Superior temporal gyrus (tissue), 1 donor: ENCODE results near the gene BCL11B.

ENCODE experiments used
- DNase-seq: peaks from one replicate; pipeline ENCODE4 v3.0.0-alpha.2; 2016; ENCODE audit errors: extremely low spot score

The BCL11B gene

DNA sequence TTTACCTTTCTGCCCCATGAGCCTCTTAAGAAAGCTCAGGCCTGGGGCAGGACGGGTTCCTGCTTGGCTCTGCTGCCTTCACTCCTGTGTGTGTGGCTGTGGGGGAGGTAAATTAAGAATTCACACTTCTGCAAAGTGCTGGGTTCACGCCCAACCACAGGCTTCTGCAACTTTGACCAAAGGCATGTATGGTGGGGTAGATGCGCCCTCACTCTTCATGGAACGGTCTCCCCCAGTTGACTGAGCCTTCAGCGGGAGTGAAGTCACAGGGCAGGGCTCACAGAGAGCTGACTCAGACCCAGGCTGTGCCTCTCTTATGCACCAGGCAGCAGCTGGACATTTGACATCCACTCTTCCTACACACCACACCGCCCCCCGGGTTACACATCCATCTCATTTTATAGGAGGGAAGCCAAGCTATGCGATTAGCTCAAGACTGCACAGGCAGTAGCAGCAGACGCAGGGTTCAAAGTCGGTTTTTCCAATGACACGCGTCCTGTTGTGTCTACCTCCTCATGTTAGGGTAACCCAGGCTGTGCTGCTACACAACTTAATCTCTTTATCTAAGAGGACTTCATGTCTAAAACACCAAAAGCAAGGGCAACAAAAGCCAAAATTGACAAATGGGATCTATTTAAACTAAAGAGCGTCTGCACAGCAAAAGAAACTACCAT, 15.4 kb upstream of the BCL11B start:
- DNase-seq: no peak

DNA sequence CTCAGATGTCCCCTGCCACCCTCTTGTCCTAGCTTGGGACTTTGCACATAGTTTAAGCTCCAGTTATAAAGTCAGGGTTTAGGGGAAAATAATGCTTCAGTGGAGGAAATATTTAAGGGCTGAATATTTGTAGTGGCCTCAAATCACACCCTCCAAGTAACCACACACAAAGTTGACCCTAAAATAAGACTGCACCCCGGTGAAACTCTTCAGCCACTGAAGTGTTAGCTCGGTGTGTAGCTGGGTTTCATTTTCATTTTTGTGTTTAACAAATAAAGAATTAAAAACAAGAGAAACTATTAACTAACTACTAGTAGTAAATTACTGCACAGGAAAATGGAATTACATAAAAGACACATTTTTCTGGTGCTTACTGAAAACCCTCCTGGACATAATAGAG, 14.8 kb upstream of the BCL11B start:
- DNase-seq: no peak

- no peak for DNase-seq
Observed at GRCh38 chr14:99284254-99285004, 12.4 kb upstream of the BCL11B start.

DNA sequence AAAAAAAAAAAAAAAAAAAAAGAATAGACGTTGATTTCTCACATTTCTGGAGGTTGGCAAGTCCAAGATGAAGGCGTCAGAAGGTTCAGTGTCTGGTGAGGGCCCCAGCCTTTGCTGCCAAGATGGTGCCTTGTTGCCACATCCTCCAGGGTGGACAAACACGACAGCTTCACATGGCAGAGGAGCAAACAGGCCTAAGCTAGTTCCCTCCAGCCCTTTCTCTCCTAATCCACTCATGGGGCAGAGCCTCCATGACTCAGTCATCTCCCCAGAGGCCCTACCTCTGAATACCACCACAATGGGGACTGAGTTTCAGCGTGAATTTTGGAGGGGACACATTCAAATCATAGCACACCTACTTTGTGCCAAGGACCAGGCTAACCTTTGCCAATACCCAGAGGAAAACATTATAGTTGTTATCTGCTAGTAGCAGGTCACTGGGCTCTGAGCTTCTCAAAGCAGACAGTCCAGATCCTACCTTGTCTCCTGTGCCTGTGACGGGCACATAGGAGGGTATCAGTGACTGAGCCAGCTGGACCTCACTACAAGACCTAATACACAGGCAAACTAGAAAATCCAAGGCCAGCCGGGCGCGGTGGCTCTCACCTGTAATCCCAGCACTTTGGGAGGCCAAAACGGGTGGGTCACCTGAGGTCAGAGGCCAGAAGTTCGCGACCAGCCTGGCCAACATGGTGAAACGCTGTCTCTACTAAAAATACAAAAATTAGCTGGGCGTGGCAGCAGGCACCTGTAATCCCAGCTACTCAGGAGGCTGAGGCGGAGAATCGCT, 10.5 kb upstream of the BCL11B start:
- DNase-seq: no peak

GRCh38 chr14:99281396-99281795, 9.4 kb upstream of the BCL11B start:
- DNase-seq: no peak

GRCh38 chr14:99280852-99281251, 8.9 kb upstream of the BCL11B start:
- DNase-seq: no peak

- DNase-seq: no peak
Observed at GRCh38 chr14:99280066-99280731, 8.2 kb upstream of the BCL11B start.

DNA sequence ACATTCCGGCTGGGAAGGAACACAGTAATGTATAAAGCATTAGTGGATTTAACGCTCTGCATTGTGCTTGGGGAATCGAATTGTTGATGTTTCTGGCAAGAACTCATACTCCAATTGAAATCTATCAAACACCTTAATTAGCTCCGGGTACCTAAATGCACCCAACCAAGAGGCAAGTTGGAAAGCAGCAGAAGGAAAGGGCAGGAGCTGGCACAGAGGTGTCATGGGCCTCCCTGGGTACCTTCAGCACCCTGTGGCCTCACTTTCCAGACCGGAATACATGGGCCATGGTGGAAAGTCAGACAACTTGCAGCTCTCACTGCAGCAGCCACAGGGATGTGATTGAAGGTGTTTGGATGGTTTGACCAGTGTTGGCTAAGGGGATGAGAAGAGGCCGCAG, 6.8 kb upstream of the BCL11B start:
- DNase-seq: no peak

GRCh38 chr14:99277530-99277929, 5.5 kb upstream of the BCL11B start:
- DNase-seq: no peak

DNA sequence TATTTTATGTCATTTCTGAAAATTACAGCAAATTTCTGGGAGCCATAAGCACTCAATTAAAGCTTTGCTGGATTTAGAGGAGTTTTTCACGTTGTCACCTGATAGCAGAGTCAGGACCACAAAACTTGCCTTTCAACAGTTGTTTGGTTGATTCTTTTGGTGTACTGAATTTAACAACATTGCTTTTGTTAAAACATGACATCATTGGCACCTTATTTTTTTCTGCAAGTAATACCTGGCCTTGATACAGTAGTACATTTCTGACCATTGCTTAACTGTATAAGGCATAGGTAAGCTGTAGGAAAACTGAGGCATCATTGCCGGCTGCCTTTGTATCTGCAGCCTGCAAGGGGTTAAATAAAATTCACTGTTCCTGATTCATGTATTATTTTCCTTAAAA, 4.5 kb upstream of the BCL11B start:
- DNase-seq: no peak

GRCh38 chr14:99275222-99275584, 3.2 kb upstream of the BCL11B start:
- no peak for DNase-seq

GRCh38 chr14:99274346-99275221, 2.6 kb upstream of the BCL11B start:
- no peak for DNase-seq

DNA sequence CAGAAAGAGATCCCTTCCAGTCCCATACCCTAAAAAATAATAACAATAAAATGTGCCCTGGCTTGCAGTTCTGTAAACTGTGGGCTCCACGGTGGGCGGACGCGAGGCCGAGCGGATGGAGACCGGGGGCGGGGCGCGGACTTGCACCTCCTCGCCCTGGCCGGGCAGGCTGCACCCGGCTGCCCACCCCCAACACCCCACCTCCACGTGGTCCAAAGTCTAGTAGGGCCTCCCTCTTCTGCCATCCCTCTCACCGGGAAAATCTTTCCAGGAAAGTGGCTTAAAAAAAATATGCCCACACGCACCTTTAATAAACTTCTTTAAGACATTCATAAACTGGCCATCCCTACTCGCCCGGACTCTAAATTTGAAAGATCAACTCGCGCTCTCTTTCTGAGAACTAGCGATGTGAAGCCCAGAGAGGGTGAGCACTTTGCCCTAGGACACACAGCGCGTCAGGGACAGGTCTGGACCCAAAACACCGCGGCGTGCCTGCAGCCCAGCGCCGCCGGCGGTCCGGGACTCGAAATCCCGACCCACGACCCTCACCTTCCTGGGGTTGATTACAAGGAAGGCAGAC, 1.9 kb upstream of the BCL11B start:
- DNase-seq: no peak

DNA sequence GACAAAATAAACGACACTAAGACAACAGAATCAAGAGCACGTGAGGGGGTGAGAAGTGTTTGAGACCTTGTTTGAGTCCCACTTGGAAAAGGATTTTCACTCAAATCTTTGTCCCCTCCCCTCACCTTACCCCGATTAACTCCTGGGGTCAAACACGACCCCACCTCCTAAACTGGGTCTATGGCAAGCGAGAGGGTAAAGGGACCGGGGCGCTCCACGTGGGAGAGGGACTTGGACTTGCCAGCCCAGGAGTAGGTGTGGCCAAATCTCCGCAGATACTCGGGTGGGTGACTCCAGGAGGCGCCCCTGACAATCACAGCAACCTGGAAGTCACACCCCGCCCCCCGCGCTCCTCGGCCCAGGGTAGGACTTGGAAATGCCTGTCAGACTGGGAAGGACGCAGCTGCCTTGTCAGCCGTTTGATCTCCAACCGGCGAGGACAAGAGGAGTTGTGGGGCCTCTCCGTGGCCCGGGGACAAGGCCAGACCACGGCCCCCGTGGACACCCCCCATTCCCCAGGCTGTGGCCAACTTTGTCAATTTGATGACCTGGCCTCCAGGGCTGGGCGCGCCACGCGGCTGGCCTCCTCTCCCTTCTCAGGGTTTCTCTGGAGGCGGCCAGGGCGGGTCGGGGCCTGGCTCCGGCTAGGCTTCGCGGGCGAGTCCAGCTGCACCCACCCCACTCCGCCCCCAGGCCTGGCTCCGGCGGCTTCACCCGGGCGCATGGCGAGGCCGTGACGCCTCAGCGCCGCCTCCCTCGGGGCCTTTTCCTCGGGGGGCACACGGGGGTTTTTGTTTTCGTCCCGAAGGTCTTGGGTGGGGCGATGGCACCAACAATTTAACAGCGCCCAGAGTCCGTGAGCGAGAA, 1.1 kb upstream of the BCL11B start:
- DNase-seq: no peak

- no peak for DNase-seq
Observed at GRCh38 chr14:99272632-99272898, 568 bp upstream of the BCL11B start.

- DNase-seq: no peak
Observed at GRCh38 chr14:99271221-99271941, 616 bp downstream of the BCL11B start.

DNA sequence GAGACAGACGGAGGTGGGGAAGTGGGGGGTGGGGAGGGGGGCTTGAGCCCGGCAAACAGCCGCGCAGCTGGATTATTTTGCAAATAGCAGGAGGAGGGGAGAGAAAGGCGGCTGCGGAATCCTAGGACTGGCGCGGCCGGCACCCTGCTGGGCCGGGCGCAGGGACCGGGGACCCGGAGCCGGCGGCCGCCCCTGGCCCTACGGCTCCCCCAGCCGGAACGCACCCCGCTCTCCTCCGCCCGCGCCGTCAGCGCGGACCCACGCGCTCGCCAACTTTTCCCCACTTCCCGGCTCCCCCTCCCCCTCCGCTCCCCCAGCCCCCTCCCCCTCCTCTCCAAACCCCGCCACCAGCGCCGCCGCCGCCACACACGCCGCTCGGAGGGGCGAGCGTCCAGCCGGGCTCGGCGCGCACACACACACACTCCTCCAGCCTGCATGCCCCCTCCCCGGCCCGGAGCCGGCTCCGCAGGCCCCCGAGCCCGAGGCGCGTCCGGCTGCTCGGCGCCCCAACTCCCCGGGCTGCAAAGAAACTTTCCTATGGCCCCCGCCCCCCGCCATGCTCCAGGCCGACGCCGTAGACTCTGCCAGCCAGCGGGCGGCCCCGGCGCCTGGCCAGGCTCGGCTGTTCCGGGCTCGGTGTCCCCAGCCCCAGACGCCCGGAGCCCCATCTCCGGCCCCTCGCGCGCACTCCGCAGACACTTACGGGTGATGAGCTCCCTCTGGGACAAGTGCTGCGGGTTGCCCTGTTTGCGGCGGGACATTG, 1.4 kb downstream of the BCL11B start:
- DNase-seq: no peak

GRCh38 chr14:99268810-99269707, 2.9 kb downstream of the BCL11B start:
- DNase-seq: no peak
